ENCODE data around the gene NR2C2. TPM values are rescaled to one million over a fixed set of nuclear protein-coding genes. Genes with fewer than 3 reads are reported as not detected.

NR2C2 gene
- total RNA-seq, 1 experiment from 2014 or later, result 50.8 TPM

DNA sequence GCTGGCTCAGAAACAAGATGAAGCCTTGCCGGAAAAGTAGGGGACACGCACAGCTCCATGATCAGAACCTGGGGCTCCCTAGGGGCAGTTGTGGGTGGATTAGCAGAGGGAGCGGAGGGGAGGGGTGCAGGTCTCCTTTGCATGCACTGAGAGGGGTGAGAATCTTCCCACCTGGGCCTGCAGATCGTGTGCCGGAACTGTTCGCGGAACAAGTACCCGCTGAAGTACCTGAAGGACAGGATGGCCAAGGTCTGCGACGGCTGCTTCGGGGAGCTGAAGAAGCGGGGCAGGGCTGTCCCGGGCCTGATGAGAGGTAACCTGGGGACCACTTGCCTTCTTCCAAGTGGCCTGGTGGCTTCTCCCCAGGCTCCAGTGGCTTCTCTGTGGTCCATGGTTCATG, 24.5 kb upstream of the NR2C2 start (continued):
- TF ChIP-seq KAT7 (CRISPR knock-in tag; IDR thresholded peaks at IDR 0.05; ENCODE audit: borderline replicate concordance), result no peak

DNA sequence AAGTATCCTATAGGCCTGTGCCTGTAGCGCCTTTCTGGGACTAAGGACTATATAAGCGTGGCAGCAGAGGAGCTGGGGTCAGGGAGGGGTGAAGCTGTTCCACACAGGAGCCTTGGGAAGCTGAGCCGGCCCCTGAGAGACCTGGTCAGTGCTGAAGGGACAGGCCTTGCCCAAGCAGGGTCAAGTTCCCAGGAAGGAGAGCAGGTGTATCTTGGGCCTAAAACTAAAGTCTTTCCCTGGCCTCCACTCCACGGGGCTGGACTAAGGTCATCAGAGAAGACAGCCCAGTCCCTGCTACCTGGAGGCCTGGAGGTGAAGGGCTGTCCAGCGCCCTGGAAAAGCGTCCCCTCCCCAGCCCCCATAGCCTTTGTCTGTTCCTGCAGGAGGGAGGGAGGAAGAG, 23.9 kb upstream of the NR2C2 start:
- no peaks in the 10 kb centered on the region for H3K36me3 Mint-ChIP-seq
- TF ChIP-seq, protein P1, sequence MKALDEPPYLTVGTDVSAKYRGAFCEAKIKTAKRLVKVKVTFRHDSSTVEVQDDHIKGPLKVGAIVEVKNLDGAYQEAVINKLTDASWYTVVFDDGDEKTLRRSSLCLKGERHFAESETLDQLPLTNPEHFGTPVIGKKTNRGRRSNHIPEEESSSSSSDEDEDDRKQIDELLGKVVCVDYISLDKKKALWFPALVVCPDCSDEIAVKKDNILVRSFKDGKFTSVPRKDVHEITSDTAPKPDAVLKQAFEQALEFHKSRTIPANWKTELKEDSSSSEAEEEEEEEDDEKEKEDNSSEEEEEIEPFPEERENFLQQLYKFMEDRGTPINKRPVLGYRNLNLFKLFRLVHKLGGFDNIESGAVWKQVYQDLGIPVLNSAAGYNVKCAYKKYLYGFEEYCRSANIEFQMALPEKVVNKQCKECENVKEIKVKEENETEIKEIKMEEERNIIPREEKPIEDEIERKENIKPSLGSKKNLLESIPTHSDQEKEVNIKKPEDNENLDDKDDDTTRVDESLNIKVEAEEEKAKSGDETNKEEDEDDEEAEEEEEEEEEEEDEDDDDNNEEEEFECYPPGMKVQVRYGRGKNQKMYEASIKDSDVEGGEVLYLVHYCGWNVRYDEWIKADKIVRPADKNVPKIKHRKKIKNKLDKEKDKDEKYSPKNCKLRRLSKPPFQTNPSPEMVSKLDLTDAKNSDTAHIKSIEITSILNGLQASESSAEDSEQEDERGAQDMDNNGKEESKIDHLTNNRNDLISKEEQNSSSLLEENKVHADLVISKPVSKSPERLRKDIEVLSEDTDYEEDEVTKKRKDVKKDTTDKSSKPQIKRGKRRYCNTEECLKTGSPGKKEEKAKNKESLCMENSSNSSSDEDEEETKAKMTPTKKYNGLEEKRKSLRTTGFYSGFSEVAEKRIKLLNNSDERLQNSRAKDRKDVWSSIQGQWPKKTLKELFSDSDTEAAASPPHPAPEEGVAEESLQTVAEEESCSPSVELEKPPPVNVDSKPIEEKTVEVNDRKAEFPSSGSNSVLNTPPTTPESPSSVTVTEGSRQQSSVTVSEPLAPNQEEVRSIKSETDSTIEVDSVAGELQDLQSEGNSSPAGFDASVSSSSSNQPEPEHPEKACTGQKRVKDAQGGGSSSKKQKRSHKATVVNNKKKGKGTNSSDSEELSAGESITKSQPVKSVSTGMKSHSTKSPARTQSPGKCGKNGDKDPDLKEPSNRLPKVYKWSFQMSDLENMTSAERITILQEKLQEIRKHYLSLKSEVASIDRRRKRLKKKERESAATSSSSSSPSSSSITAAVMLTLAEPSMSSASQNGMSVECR (CRISPR knock-in tag; IDR thresholded peaks at IDR 0.05; ENCODE audit: borderline replicate concordance), result no peak
- TF ChIP-seq FOXK1 (CRISPR knock-in tag; IDR thresholded peaks at IDR 0.05), result no peak
- no peak for TF ChIP-seq RORB (CRISPR knock-in tag; IDR thresholded peaks at IDR 0.05)
- no peak overlapping the region for H3K27ac Mint-ChIP-seq

DNA sequence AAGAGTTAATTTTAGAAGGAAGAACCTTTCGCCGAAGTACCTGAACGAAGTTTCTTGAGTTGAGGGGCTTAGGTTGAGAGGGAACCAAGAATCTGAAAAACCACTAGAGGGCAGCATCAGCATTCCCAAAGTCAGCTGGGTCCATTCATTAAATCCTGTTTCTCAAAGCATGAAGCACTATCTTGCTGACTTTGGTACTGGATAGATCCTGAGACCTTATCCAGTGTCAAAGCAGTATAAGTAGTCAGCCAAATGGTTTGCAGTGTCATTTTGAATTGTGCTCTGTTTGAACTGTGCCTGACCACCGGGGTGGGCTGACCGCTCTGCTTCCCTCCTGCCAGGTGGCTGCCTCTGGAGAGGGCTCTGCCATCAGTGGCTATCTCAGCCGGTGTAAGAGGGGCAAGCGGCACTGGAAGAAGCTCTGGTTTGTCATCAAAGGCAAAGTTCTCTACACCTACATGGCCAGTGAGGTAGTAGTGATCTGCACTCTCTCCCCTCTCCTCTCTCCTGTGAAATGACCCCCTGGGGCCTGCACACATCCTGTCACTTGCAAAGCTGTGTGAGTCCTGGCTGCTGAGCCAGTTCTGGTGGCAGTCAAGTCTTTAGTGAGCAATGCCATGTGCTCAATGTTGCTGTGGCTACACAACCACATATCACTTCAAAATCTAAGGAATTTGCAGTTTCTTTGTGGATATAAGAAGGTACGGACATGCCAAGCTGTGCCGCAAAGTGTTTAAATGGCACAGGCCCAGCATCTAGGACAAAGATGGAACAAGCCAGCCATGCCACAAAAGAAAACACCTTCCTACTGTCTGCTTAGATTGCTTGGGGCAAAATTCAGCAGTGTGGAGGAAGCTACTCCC, 21.4 kb upstream of the NR2C2 start:
- no peak overlapping the region for H3K27ac Mint-ChIP-seq
- H3K4me1 Mint-ChIP-seq, result peaks cover 6% of the 10 kb centered on the region
- no peaks in the 10 kb centered on the region for H3K27me3 Mint-ChIP-seq (ENCODE audit: low read depth)
- DNase-seq (ENCODE audit: low spot score) (no peak), ATAC-seq (peak; percentile 57)
- ChIA-PET CTCF (interaction anchor here (0.6 to 3.9 kb wide), 22 partner anchors 11 to 709 kb away, joined by 3 to 19 read pairs (median 4); partner anchors contain the start of genes CCDC174, MRPS25 and NR2C2), POLR2A (interaction anchor here (0.5 to 1.0 kb wide), 3 partner anchors 14 to 69 kb away, joined by 3 read pairs; no protein-coding TSS in a partner anchor)
- no peak overlapping the region for H3K4me3 Mint-ChIP-seq
- no peaks in the 10 kb centered on the region for H3K9me3 Mint-ChIP-seq
- no peaks in the 10 kb centered on the region for H3K36me3 Mint-ChIP-seq
- TF ChIP-seq, protein P2, sequence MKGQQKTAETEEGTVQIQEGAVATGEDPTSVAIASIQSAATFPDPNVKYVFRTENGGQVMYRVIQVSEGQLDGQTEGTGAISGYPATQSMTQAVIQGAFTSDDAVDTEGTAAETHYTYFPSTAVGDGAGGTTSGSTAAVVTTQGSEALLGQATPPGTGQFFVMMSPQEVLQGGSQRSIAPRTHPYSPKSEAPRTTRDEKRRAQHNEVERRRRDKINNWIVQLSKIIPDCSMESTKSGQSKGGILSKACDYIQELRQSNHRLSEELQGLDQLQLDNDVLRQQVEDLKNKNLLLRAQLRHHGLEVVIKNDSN (CRISPR knock-in tag; IDR thresholded peaks at IDR 0.05), result 0 out of 2 replicates have a peak, but pooled peaks have one; percentile 10
- TF ChIP-seq ZNF121 (CRISPR knock-in tag; IDR thresholded peaks at IDR 0.05) (no peak), KAT7 (CRISPR knock-in tag; IDR thresholded peaks at IDR 0.05; ENCODE audit: borderline replicate concordance) (no peak)
- TF ChIP-seq, protein P3, sequence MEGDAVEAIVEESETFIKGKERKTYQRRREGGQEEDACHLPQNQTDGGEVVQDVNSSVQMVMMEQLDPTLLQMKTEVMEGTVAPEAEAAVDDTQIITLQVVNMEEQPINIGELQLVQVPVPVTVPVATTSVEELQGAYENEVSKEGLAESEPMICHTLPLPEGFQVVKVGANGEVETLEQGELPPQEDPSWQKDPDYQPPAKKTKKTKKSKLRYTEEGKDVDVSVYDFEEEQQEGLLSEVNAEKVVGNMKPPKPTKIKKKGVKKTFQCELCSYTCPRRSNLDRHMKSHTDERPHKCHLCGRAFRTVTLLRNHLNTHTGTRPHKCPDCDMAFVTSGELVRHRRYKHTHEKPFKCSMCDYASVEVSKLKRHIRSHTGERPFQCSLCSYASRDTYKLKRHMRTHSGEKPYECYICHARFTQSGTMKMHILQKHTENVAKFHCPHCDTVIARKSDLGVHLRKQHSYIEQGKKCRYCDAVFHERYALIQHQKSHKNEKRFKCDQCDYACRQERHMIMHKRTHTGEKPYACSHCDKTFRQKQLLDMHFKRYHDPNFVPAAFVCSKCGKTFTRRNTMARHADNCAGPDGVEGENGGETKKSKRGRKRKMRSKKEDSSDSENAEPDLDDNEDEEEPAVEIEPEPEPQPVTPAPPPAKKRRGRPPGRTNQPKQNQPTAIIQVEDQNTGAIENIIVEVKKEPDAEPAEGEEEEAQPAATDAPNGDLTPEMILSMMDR (IDR thresholded peaks at IDR 0.05), result peak; percentile 42; the same call in 1 of the 2 replicates

More for the DNA sequence above, 23.9 kb upstream of the NR2C2 start:
- H3K4me3 Mint-ChIP-seq, result no peak overlapping the region
- no peaks in the 10 kb centered on the region for H3K9me3 Mint-ChIP-seq
- peaks cover 6% of the 10 kb centered on the region for H3K4me1 Mint-ChIP-seq
- no peaks in the 10 kb centered on the region for H3K27me3 Mint-ChIP-seq (ENCODE audit: low read depth)
- DNase-seq (ENCODE audit: low spot score) (no peak), ATAC-seq (no peak)
- POLR2A ChIA-PET, result no interaction called here
- CTCF ChIA-PET, result interaction anchor here (0.7 to 3.9 kb wide), 8 partner anchors 10 to 250 kb away, joined by 3 to 19 read pairs (median 8); no protein-coding TSS in a partner anchor

DNA sequence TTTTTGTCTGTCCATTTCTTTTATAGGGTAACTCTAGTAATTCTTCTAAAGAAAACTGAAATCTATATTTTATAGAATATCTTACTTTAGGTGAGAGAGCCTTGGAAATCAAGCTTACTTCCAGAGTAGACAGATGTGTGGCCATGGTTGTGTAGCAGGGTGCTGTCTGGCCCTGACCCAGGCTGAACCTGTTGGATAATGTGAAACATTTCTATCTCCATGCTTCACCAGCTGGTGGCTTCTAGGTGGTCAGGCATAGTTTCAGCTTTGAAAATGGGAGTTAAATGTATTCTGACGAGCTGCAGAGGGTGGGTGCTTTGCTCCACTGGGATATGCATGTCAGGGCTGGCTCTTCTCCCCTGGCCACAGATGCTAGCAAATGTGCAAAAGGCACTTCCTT, 20.8 kb upstream of the NR2C2 start:
- ChIA-PET CTCF (interaction anchor here (0.6 to 3.9 kb wide), 19 partner anchors 10 to 275 kb away, joined by 3 to 19 read pairs (median 5); partner anchors contain the start of genes CCDC174, MRPS25 and NR2C2), POLR2A (interaction anchor here (0.5 to 1.0 kb wide), 2 partner anchors 14 to 50 kb away, joined by 3 read pairs; no protein-coding TSS in a partner anchor)
- Mint-ChIP-seq H3K4me1 (peaks cover 6% of the 10 kb centered on the region), H3K9me3 (no peaks in the 10 kb centered on the region), H3K27ac (no peak overlapping the region), H3K4me3 (no peak overlapping the region), H3K36me3 (no peaks in the 10 kb centered on the region), H3K27me3 (ENCODE audit: low read depth) (no peaks in the 10 kb centered on the region)
- DNase-seq (ENCODE audit: low spot score) (no peak), ATAC-seq (no peak)
- TF ChIP-seq, protein P4, sequence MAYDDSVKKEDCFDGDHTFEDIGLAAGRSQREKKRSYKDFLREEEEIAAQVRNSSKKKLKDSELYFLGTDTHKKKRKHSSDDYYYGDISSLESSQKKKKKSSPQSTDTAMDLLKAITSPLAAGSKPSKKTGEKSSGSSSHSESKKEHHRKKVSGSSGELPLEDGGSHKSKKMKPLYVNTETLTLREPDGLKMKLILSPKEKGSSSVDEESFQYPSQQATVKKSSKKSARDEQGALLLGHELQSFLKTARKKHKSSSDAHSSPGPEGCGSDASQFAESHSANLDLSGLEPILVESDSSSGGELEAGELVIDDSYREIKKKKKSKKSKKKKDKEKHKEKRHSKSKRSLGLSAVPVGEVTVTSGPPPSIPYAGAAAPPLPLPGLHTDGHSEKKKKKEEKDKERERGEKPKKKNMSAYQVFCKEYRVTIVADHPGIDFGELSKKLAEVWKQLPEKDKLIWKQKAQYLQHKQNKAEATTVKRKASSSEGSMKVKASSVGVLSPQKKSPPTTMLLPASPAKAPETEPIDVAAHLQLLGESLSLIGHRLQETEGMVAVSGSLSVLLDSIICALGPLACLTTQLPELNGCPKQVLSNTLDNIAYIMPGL (CRISPR knock-in tag; IDR thresholded peaks at IDR 0.05), result no peak
- no peak for TF ChIP-seq ZNF396 (CRISPR knock-in tag; IDR thresholded peaks at IDR 0.05; ENCODE audit: borderline replicate concordance)
- no peak for TF ChIP-seq ZNF219 (CRISPR knock-in tag; IDR thresholded peaks at IDR 0.05; ENCODE audit: borderline replicate concordance)
